Measurements from ENCODE around the gene TMEM117.
A peak's percentile ranks its signal among the peaks of the same experiment; 100 is the strongest.
"Not testable (repeated sequence)": the region's sequence is repeated elsewhere in the genome, so short reads cannot be mapped to it uniquely, and the experiment has no call there.

The TMEM117 gene

DNA sequence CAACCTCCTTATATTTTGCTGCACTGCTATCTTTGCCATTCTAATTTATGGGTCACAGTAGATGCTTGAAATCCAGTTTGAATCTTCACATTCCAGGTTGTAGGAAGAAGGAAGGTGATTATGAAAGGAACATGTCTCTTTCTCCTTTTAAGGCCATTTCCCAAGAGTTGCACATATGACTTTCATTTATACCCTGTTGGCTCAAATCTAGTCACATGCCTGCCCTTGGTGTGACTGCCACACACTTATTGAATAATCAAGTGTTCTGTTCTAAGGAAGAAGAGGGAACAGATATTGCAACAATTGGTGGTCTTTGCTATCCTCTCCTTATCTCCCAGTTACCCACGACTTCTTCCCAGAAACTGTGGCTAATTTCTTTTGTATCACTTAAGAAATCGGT, 404.3 kb downstream of the TMEM117 start:
- no peak for DNase-seq

DNA sequence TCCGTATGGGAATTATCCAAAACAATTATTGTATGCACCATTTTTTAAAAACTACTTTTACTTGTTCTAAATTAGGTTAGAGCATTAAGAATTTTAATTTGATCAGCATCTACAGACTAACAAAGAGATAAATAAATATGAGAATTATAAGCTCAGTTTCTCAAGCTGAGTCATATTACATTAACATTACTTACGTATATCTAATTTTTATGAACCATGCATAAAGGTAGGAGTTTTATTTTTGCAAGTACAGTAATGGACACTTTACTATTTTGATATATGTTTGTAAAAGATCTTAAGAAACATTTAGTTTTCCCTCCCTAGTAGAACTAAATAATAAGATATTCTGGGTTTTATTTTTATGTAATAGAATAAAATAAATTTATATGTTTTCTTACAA, 410.1 kb downstream of the TMEM117 start:
- DNase-seq: no peak

DNA sequence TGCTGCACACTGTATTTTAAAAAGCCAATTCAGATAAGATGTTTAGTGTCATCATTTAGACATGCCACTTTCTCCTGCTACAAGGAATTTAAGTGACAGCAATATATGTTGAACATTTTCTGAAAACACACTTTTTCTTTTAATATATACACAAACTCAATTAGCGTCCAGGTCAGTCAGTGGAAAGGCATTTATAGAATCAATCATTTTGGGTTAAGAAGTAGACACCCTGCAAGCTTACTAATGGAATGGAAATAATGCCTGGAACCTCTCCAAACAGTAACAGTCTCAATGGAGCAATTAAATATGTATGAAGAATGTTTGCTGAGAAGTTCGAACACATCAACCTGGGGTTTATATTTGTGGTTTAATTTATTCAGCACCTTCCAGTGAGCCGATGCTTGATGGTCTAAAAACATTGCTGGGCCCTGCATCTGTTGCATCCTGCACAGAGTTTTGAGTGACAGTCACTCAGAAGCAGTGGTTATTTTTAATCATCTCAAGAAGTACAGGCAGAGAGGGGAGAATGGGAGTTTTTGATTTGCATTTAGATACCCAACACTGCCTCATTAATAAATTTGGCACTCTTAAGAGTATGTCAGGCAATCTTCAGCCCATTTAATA, 410.7 kb downstream of the TMEM117 start:
- DNase-seq: no peak

DNA sequence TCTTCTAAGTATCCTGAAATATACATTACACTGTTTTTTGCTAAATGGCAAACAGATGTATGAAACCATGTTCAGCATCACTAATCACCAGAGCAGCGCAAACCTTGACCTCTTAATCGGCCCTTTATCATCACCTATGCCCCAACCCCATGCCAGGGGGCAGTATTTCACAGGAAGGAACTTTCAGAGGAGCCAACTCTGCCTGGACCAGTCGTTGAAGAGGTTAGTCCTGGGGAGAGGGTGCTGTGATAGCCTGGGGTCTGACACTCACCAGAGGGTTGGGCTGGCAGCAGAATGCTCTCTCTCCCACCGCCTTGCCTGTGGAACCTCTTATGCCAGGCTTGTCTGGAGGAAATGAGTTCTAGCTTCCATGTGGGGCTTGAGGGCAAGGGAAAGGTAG, 411.7 kb downstream of the TMEM117 start:
- DNase-seq: no peak

DNA sequence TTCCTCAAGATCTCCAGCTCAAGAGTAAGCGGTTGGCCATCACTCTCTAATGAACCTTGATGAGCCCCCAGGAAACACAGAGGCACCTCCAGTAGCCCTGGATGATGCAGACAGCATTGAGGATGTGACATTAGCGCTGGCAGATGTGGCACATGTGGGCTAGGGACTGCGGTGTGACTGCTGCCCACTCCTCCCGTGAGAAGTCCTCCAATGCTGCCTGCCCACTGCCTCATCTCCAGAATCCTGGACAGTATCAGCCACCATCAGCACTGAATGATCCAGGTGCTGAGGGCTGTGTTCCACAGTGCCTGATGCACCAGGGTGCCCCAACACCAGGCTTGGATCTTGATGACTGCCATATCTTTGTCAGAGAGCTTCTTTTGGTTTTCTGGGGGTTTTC, 412.6 kb downstream of the TMEM117 start:
- DNase-seq: no peak

DNA sequence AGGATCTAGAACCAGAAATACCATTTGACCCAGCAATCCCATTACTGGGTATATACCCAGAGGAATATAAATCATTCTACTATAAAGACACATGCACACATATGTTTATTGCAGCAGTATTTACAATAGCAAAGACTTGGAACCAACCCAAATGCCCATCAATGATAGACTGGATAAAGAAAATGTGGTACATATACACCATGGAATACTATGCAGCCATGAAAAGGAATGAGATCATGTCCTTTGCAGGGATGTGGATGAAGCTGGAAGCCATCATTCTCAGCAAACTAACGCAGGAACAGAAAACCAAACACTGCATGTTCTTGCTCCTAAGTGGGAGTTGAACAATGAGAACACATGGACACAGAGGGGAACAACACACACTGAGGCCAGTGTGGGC, 414.6 kb downstream of the TMEM117 start:
- DNase-seq: not testable (repeated sequence)

DNA sequence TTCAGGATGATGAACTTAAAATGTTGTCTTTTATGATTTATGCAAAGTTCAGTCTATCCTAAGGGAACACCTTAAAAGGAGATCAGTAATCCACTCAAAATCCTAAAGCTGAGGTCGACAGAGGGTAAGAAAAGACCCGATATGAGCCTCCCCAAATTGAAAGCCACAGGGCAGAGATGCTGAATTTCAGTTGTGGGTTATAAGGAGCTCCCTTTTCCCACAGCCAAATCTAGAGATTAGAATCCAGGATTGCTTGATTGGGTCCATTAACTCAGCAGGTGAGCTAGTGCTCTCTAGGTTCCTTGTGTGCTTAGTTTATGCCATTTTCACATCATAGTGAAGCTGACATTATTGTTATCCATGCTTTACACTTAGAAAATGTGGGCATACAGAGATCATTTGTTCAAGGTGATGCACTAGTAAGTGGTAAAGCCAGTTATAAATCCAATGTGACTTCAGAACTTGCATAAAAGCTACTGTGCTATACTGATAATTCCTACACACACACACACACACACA, 417.5 kb downstream of the TMEM117 start:
- DNase-seq: no peak

DNA sequence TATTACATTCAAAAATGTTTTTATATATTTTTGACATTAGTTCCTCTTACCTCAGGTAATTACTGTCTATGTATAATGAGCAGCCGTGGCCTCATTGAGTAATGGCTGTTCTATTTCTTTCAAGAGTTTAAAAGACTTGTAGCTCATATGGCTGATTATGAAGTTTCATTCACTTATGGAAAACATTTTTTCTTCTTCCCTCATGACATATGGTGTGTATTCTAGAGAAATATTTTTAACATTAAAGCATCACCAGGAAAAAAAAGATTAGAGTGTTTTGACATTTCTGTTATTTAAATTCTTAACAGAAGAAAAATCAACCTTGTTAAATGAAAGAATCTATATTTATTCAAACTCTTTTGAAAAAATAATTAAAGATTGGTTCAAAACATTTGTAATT, 422.4 kb downstream of the TMEM117 start:
- DNase-seq: no peak

DNA sequence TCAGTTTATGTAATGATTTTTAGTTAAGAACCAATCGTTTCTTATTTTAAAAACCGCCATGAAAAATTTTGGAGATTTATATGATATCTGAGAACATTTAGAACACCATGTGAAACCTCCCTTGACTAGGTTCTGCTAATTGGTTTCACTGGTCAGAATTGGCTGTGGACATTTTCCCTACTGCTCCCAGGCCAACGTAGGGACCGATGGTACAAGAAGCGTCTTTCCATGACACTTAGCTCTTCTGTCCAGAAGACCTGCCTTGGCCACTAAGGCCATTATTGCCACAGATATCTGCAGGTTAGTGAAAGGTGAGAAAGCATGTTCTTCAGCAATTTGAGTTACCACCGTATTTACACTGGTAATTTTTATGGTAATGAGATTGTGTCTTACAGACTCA, 424.0 kb downstream of the TMEM117 start:
- DNase-seq: no peak

DNA sequence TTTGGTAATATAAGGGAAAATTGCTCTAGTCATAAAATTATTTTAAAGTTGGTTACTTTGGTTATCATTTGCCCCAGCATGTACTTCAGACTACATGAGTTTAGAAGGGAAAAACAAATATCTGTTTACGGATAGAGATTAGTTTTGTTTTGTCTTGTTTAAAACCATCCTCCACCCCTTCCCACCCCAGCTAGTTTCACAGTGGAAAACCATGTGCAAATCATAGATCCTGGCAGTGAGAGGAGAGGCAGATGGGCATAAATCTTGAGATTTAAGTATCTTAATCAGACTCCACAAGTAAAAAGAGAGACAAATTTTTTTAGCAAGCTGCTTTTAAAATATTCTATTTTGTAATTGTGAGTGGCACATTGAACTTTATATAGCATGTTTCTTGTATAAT, 424.7 kb downstream of the TMEM117 start:
- no peak for DNase-seq

DNA sequence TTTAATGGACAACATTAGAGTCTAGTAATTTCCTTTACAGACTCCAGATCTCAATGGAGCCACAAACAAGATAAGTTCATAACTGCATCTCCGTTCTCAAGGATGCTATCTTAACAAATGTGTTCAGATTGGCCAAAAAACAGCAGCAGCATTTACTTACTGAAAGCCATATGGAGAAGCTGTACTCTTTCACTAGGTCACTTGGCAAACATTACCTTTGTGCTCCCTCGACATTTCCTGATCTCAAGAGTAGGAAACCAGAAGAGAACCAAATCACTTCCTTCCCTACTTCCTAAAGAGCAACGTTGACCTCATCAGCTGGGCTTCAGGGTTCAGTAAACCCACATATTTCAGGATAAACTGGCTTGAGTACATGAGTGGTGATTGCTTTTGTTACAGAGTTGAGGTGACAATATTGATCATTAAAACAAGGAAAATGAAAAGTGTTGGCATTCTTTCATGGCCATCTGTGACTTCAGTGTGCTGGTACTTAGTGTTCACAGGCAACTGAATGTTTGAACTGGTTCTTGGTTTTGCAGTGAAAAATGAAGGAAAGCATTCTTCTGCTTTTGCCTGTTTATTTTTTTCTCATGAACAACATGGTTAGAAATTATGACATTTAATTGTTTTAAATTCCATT, 449.6 kb downstream of the TMEM117 start:
- DNase-seq: peak; percentile 26

DNA sequence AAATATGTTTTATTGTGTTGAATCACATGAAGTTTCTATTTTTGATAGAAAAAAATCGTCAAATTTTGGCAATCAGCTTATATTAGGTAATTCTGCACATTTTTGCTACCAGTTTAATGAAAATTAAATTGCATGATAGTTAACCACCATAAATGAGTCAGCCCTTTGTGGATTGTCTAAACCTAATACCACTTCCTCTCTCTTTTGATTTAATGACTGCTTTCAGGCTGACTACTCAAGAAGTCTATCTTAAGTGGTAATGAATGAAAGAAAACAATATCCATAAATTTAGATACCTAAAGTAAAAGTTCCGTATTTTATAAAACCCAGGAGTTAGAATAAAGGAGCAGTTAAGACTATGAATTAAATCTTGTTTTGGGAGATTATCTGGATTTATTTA, 450.5 kb downstream of the TMEM117 start:
- no peak for DNase-seq

DNA sequence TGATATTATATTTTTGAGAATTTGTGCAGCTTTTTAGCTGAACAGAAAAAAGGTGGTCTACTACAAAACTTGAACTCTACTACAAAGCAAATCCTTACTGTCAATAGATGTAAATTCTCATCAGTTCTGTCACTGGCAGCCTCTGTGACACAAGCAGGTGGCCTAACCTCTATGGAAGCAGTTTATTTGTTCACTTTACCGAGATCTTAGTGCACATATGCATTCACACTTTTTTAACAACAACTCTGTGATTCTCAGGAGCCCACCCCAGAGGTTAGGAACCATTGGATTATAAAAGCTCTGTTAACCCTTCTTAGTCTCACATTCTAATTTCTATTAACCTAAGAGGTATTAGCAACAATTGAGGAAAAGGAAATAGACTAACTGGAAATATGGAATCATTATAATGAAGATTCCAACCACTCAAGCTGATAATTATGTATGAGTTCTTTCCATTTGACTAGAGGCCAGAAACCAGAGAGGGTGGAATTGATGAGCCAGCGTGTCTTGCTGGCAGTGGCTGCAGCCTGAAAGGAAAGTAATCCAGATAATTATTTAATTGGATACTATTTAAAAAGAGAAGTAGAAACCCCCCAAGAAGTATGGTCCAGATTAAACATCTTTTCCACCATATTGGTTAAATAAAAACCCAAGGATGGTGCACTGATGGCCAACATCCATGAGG, 451.1 kb downstream of the TMEM117 start:
- no peak for DNase-seq

DNA sequence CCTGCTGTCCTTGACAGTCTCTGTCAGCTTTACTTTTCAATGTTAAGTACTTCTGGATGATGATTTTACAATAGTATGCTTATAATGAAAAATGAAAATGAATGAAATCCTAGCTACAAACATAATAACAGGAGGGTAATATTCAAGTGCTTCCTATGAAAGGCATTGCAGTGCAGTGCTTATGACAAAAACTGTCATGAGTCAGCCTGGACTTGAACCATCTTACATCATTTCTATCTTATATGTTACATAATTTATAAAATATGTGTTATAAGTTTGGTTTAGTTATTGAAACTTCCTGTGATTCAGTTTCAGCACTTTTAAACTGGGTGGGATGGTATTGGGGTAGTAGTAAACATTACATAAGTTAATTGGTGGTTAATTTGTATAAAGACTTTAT, 451.7 kb downstream of the TMEM117 start:
- no peak for DNase-seq

DNA sequence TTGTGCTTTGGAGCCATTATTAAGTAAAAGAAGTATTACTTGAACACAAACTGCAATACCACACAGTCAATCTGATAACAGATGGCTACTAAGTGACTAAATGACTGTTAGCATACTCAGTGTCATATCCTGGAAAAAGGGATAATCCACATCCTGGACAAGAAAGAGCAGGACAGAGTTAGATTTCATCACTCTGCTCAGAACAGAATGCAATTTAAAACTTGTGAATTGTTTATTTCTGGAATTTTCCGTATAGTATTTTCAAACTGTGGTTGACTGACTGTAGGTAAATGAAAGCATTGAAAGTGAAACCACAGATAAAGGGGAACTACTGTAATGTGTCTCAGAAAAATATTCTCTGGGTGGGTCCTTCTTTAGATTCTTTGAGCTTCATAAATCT, 458.8 kb downstream of the TMEM117 start:
- DNase-seq: no peak

DNA sequence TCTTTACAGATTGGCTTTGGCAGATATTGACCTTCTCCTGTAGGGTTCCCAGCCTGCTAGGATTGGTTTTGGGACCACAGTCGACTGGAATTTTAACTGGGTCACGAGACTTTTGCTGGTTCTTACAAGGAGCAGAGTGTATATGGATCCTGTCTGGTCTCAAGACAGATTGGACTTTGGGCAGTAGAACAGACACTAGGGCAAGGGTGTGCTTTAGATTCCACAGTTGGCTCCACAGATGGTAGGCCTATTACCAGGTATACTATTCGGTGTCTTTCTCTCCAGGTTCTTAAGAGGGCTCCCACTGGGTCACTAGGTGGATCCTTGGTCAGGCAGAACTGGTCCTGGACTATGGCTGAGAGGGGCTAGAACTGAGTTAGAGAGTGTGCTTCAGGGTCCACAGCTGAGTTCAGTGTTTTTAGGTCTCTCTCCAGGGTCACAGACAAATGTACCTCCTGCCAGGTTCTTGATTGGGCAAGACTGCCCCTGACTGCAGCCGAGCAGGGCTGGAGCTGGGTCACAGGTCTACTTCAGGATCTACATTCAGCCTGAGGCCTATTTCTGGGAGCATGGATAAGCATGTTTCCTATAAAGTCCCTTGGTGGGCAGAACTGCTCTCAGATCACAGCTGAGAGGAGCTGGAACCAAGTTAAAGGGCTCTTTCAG, 460.2 kb downstream of the TMEM117 start:
- no peak for DNase-seq

DNA sequence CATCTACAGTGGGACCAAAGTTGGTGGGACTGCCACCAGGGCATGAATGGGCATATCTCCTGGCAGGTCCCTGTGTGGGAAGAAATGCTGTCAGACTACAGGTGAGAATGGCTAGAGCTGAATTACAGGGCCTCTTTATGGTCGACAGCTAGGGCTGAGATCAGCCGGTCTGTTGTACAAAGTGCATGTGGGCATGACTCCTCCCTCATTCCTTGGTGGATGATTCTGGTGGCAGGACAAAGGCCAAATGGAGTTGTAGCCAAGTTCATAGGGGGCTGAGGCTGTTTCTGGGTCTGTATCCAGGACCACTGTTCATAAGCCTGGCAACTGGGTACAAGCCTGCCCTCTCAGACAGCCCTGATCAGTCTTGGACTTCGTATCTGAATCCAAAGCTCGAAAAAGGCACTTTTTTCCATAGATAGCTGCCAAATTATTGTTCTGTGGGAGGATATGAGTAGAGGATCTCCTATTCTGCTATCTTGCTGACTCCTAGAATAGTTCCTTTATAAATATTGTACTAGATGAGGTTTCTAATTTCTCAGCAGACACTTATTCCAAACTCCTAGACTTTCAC, 460.8 kb downstream of the TMEM117 start:
- DNase-seq: no peak

DNA sequence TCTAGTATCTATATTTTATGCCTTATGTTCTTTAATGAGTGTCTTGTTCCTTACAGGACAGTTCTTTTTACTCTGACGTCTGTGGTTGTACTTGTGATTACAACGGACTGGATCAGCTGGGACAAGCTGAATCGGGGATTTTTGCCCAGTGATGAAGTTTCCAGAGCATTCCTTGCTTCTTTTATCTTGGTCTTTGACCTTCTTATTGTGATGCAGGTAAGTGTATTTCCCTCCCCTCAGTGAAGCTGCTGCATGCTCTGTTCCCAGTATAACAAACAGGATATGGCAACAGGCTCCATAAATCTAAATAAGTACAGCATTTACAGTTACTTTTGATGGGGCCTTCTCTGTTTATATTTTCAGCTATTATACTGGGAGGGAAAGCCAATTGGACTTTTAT, 463.6 kb downstream of the TMEM117 start:
- DNase-seq: no peak

DNA sequence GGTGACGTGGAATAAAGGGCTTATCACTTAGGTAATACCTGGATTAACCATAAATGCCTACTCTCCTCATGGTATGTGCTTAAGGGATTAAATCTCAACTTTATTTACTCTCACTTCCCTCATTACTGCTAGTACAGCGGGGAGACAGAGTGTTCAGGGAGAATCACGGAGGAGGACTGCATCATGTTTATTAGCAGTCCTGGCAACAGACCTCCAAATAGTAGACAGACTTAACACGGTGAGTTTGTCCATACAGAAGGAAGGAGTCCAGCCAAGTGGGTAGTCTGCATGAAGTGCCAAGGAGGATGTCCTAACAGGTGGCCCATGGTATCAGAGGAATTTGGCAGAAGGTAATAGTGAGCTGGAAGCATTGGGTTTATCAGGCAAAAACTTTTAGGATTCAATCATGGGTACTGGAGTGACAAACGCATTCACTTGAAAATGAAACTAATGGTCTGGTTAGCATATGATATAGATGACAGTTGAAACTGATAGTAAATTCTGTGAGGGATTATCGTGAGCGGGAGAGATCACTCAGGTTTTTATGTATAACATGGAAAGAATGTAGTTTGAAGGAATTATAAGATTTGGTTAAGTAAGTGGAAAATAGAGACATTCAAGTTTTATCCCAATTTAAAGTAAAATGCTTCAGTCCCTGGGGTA, 471.8 kb downstream of the TMEM117 start:
- no peak for DNase-seq

DNA sequence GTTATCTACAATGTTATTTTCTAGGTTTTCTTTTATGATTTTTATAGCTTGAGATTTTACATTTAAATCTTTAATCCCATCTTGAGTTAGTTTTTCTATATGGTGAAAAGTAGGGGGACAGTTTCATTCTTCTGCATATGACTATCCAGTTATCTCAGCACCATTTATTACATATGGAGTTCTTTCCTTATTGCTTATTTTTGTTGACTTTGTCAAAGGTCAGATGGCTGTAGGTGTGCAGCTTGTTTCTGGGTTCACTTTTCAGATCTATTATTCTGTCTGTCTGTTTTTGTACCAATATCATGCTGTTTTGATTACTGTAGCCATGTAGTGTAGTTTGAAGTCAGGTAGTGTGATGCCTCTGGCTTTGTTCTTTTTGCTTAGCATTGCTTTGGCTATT, 477.3 kb downstream of the TMEM117 start:
- DNase-seq: no peak

DNA sequence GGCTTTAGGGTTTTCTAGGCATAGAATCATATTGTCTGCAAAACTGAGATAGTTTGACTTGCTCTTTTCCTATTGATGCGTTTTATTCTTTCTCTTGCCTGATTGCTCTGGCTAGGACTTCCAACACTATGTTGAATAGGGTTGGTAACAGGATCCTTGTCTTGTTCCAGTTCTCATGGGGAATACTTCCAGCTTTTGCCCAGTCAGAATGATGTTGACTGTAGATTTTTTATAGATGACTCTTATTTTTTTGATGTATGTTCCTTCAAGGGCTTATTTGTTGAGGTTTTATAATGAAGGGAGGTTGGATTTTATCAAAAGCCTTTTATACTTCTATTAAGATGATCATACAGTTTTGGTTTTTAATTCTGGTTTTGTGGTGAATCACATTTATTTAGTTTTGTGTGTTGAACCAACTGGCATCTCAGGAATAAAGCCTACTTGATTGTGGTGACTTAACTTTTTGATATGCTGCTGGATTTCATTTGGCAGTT, 478.2 kb downstream of the TMEM117 start:
- no peak for DNase-seq

DNA sequence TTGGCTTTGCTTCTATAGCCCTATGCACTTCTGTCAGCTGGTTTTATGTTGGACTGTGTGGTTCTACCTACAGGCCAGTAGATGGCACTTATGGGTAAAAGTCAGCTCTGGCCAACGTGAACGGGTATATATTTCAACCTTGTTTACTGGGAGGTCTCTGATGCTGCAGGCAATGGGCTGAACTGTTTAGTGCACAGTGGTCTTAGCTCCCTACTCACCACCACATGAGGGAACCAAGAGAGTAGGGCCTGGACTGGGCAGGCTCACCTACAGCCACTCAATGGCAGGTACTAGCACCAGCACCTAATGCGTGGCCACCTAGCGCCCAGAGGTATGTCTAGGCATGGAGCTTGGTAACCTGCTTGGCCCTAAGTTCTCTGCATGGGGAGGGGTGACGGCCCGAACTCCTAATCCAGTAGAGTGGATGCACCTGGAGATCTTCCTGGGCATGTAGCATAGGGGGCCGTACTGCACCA, 481.8 kb downstream of the TMEM117 start:
- peak; percentile 23 for DNase-seq

DNA sequence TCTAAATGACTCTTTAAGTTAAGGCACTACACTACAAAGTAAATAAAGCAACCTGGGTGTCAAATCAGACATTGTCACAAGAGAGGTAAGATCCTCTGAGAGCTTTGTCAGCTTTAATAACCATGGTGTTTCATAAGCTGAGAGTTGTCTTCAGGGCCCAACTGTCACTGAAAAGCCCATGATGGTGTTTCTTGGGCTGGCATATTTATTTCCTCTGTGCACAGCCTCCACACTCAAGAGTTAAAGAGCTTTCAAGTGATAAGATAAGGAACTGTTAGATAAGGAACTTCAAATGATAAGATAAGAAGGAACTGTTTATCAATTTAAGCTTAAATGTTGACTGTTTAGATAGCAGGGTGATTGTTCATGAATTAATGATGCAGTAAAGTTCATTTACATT, 495.4 kb downstream of the TMEM117 start:
- no peak for DNase-seq

Data from NCI-H1694 (cell line).